ENCODE measurements around the gene AKR1E2.

AKR1E2 gene

GRCh38 chr10:4792381-4792780, 33.6 kb upstream of the AKR1E2 start:
- Histone ChIP-seq H3K4me1 (ENCODE audit: control insufficient read depth in 1 of 2, insufficient read depth in 2 of 2, low read length in 2 of 2) (no peaks in the 10 kb centered on the region), H3K9me3 (ENCODE audit: control insufficient read depth in 1 of 2, low read length in 2 of 2) (no peaks in the 10 kb centered on the region), H3K36me3 (ENCODE audit: control insufficient read depth in 1 of 2, insufficient read depth in 2 of 2, low read length in 2 of 2) (no peaks in the 10 kb centered on the region), H3K4me3 (ENCODE audit: low read depth in 1 of 2, low read length in 2 of 2) (no peak overlapping the region), H3K9ac (ENCODE audit: low read depth in 1 of 2, low read length in 2 of 2) (no peak overlapping the region), H3K27ac (ENCODE audit: low read depth, low read length) (no peak overlapping the region), H3K27me3 (ENCODE audit: control insufficient read depth in 1 of 2, insufficient read depth in 2 of 2, low read length in 2 of 2) (no peaks in the 10 kb centered on the region)

GRCh38 chr10:4801405-4801804, 24.6 kb upstream of the AKR1E2 start:
- no peak overlapping the region for H3K27ac ChIP-seq (ENCODE audit: low read depth, low read length)
- no peak overlapping the region for H3K4me3 ChIP-seq (ENCODE audit: low read depth in 1 of 2, low read length in 2 of 2)
- no peaks in the 10 kb centered on the region for H3K4me1 ChIP-seq (ENCODE audit: control insufficient read depth in 1 of 2, insufficient read depth in 2 of 2, low read length in 2 of 2)
- no peaks in the 10 kb centered on the region for H3K36me3 ChIP-seq (ENCODE audit: control insufficient read depth in 1 of 2, insufficient read depth in 2 of 2, low read length in 2 of 2)
- no peaks in the 10 kb centered on the region for H3K27me3 ChIP-seq (ENCODE audit: control insufficient read depth in 1 of 2, insufficient read depth in 2 of 2, low read length in 2 of 2)
- H3K9ac ChIP-seq (ENCODE audit: low read depth in 1 of 2, low read length in 2 of 2), result no peak overlapping the region
- H3K9me3 ChIP-seq (ENCODE audit: control insufficient read depth in 1 of 2, low read length in 2 of 2), result no peaks in the 10 kb centered on the region

DNA sequence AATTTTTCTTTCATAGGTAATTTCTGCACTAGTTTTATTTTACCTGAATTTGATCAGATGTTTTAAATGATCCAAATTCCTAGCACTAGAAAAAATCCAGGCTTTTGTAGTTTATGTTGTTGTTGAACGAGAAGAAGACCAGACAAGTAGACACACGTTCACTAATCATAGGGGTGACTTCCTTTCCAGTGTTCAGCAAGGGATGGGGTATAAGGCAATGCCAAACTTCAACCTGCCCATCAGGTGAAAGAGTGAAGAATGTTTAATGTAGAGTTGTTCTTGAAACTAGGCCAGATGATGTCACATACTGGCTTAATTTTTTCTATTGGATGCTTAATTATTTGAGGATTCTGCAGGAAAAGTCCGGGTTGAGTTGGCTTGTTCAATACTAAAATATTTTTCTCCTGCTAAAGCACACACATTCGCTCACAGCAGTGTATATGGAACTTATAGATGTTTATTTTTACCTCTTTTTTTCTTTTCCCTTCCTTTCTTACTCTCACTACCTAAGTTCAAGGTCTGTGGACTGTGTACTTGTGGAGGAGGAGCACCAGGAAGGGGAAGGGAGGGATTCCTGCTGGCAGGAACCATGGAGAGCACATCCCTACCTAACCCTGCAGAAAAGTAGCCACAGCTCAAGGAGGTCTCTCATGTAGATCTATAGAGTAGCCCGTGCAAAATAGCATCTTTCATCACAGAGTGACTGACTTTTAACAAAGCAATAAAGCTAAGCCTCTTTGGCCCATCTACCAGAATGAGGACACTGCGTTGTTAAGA, 23.1 kb upstream of the AKR1E2 start:
- H3K4me3 ChIP-seq (ENCODE audit: low read depth in 1 of 2, low read length in 2 of 2), result no peak overlapping the region
- H3K9me3 ChIP-seq (ENCODE audit: control insufficient read depth in 1 of 2, low read length in 2 of 2), result no peaks in the 10 kb centered on the region
- H3K36me3 ChIP-seq (ENCODE audit: control insufficient read depth in 1 of 2, insufficient read depth in 2 of 2, low read length in 2 of 2), result no peaks in the 10 kb centered on the region
- no peaks in the 10 kb centered on the region for H3K4me1 ChIP-seq (ENCODE audit: control insufficient read depth in 1 of 2, insufficient read depth in 2 of 2, low read length in 2 of 2)
- H3K27ac ChIP-seq (ENCODE audit: low read depth, low read length), result no peak overlapping the region
- no peaks in the 10 kb centered on the region for H3K27me3 ChIP-seq (ENCODE audit: control insufficient read depth in 1 of 2, insufficient read depth in 2 of 2, low read length in 2 of 2)
- H3K9ac ChIP-seq (ENCODE audit: low read depth in 1 of 2, low read length in 2 of 2), result no peak overlapping the region

DNA sequence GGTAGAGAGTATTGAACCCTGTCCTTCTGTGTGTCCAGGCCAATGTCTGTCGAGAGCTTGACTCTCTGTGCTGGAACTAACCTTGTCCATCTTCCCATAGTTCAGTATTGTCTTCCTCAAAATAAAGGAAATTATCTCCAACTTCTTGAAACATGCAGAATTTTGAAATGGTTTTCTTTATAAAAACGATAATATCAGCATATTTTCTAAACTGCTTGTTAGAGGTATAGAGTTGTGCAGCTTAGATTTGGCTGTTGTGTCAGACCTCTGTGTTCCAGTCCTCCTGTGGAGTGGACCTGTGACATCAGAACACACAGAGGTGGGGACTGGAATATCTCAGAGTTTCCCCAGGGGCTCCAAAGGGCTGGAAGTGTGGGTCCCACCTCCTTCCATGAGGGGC, 22.2 kb upstream of the AKR1E2 start:
- no peak overlapping the region for H3K27ac ChIP-seq (ENCODE audit: low read depth, low read length)
- H3K4me1 ChIP-seq (ENCODE audit: control insufficient read depth in 1 of 2, insufficient read depth in 2 of 2, low read length in 2 of 2), result no peaks in the 10 kb centered on the region
- H3K9me3 ChIP-seq (ENCODE audit: control insufficient read depth in 1 of 2, low read length in 2 of 2), result no peaks in the 10 kb centered on the region

GRCh38 chr10:4804465-4804864, 21.5 kb upstream of the AKR1E2 start:
- no peaks in the 10 kb centered on the region for H3K4me1 ChIP-seq (ENCODE audit: control insufficient read depth in 1 of 2, insufficient read depth in 2 of 2, low read length in 2 of 2)
- H3K27me3 ChIP-seq (ENCODE audit: control insufficient read depth in 1 of 2, insufficient read depth in 2 of 2, low read length in 2 of 2), result no peaks in the 10 kb centered on the region
- no peaks in the 10 kb centered on the region for H3K36me3 ChIP-seq (ENCODE audit: control insufficient read depth in 1 of 2, insufficient read depth in 2 of 2, low read length in 2 of 2)
- H3K9ac ChIP-seq (ENCODE audit: low read depth in 1 of 2, low read length in 2 of 2), result no peak overlapping the region
- no peak overlapping the region for H3K27ac ChIP-seq (ENCODE audit: low read depth, low read length)
- H3K9me3 ChIP-seq (ENCODE audit: control insufficient read depth in 1 of 2, low read length in 2 of 2), result no peaks in the 10 kb centered on the region
- H3K4me3 ChIP-seq (ENCODE audit: low read depth in 1 of 2, low read length in 2 of 2), result no peak overlapping the region

More for the DNA sequence above, 22.2 kb upstream of the AKR1E2 start:
- H3K9ac ChIP-seq (ENCODE audit: low read depth in 1 of 2, low read length in 2 of 2), result no peak overlapping the region
- H3K27me3 ChIP-seq (ENCODE audit: control insufficient read depth in 1 of 2, insufficient read depth in 2 of 2, low read length in 2 of 2), result no peaks in the 10 kb centered on the region
- H3K36me3 ChIP-seq (ENCODE audit: control insufficient read depth in 1 of 2, insufficient read depth in 2 of 2, low read length in 2 of 2), result no peaks in the 10 kb centered on the region
- no peak overlapping the region for H3K4me3 ChIP-seq (ENCODE audit: low read depth in 1 of 2, low read length in 2 of 2)

DNA sequence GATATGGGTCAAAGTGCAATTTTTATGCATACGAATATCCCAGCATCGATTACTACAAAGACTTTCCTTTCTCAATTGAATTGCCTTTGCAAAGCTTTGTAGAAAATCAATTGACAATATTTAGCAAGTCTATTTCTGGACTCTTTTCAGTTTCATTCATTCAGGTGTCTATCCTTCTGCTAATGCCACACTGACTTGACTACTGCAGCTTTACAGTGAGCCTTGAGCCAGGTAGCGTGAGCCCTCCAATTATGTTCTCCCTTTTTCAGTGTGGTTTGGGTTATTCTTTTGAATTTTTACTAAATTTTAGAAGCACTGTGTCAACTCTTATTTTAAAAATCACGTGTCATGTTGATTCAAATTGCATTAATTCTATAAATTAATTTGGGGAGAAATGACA, 19.5 kb upstream of the AKR1E2 start:
- Histone ChIP-seq H3K27me3 (ENCODE audit: control insufficient read depth in 1 of 2, insufficient read depth in 2 of 2, low read length in 2 of 2) (no peaks in the 10 kb centered on the region), H3K9me3 (ENCODE audit: control insufficient read depth in 1 of 2, low read length in 2 of 2) (no peaks in the 10 kb centered on the region), H3K9ac (ENCODE audit: low read depth in 1 of 2, low read length in 2 of 2) (no peak overlapping the region), H3K36me3 (ENCODE audit: control insufficient read depth in 1 of 2, insufficient read depth in 2 of 2, low read length in 2 of 2) (no peaks in the 10 kb centered on the region), H3K4me1 (ENCODE audit: control insufficient read depth in 1 of 2, insufficient read depth in 2 of 2, low read length in 2 of 2) (no peaks in the 10 kb centered on the region), H3K27ac (ENCODE audit: low read depth, low read length) (no peak overlapping the region), H3K4me3 (ENCODE audit: low read depth in 1 of 2, low read length in 2 of 2) (no peak overlapping the region)

DNA sequence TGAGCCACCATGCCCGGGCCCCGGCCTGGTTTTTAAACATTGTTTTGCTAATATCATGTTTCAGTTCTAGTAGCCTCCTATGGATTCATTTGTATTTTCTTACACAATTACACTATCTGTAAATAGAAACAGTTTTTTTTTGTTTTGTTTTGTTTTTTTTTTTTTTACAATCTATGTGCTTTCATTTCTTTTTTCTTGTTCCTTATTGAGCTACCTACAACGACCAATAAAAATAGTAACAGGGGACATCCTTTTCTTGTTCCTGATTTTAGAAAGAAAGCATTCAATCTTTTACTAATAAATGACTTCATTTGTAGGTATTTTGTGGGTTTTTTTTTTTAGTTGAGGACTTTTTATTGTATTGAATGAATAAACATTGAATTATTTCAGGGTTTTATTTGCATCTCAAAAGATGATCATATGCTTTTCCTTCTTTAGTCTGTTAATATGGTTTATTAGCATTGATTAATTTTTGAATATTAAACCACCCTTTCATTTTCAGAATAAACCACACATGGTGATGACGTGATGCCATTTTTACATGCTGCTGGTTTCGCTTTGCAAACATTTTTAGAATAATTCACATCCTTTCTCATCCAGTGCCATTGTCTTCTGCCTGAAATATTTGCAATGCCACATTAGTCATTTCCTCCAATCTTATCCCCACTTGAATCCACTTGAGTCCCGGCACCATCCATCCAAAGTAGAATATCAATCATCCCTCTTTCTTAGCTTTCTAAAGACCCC, 18.1 kb upstream of the AKR1E2 start:
- peaks cover 0 to 3% of the 10 kb centered on the region in 2 donors for H3K27me3 ChIP-seq (ENCODE audit: control insufficient read depth in 1 of 2, insufficient read depth in 2 of 2, low read length in 2 of 2)
- H3K9ac ChIP-seq (ENCODE audit: low read depth in 1 of 2, low read length in 2 of 2), result no peak overlapping the region
- H3K4me1 ChIP-seq (ENCODE audit: control insufficient read depth in 1 of 2, insufficient read depth in 2 of 2, low read length in 2 of 2), result no peaks in the 10 kb centered on the region
- H3K27ac ChIP-seq (ENCODE audit: low read depth, low read length), result no peak overlapping the region
- H3K9me3 ChIP-seq (ENCODE audit: control insufficient read depth in 1 of 2, low read length in 2 of 2), result no peaks in the 10 kb centered on the region
- no peak overlapping the region for H3K4me3 ChIP-seq (ENCODE audit: low read depth in 1 of 2, low read length in 2 of 2)
- H3K36me3 ChIP-seq (ENCODE audit: control insufficient read depth in 1 of 2, insufficient read depth in 2 of 2, low read length in 2 of 2), result no peaks in the 10 kb centered on the region

GRCh38 chr10:4809156-4809555, 16.9 kb upstream of the AKR1E2 start:
- no peak overlapping the region for H3K4me3 ChIP-seq (ENCODE audit: low read depth in 1 of 2, low read length in 2 of 2)
- H3K36me3 ChIP-seq (ENCODE audit: control insufficient read depth in 1 of 2, insufficient read depth in 2 of 2, low read length in 2 of 2), result no peaks in the 10 kb centered on the region
- H3K27ac ChIP-seq (ENCODE audit: low read depth, low read length), result no peak overlapping the region
- H3K9ac ChIP-seq (ENCODE audit: low read depth in 1 of 2, low read length in 2 of 2), result no peak overlapping the region
- H3K9me3 ChIP-seq (ENCODE audit: control insufficient read depth in 1 of 2, low read length in 2 of 2), result no peaks in the 10 kb centered on the region
- H3K27me3 ChIP-seq (ENCODE audit: control insufficient read depth in 1 of 2, insufficient read depth in 2 of 2, low read length in 2 of 2), result peaks cover 0 to 3% of the 10 kb centered on the region in 2 donors
- H3K4me1 ChIP-seq (ENCODE audit: control insufficient read depth in 1 of 2, insufficient read depth in 2 of 2, low read length in 2 of 2), result no peaks in the 10 kb centered on the region

DNA sequence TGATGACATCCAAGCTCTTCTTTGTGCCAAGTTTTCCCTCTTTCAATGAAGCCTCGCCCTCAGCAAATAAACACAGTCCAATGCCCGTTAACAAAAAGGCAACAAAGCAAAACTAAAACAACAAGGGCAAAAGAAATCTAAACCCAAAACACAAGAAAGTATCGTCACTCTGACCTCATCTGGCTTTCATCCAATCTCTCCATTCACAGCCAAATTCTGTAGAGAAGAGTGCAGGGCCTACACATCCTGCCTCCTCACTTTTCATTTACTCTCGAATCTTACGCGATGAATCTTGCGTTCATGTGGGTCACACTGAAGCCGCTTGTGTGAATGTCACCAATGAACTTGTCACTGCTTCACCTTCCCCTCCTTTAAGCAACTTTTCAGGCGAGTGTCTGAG, 15.9 kb upstream of the AKR1E2 start:
- no peaks in the 10 kb centered on the region for H3K36me3 ChIP-seq (ENCODE audit: control insufficient read depth in 1 of 2, insufficient read depth in 2 of 2, low read length in 2 of 2)
- H3K4me3 ChIP-seq (ENCODE audit: low read depth in 1 of 2, low read length in 2 of 2), result no peak overlapping the region
- H3K9ac ChIP-seq (ENCODE audit: low read depth in 1 of 2, low read length in 2 of 2), result no peak overlapping the region
- no peaks in the 10 kb centered on the region for H3K4me1 ChIP-seq (ENCODE audit: control insufficient read depth in 1 of 2, insufficient read depth in 2 of 2, low read length in 2 of 2)
- H3K9me3 ChIP-seq (ENCODE audit: control insufficient read depth in 1 of 2, low read length in 2 of 2), result no peaks in the 10 kb centered on the region
- H3K27ac ChIP-seq (ENCODE audit: low read depth, low read length), result no peak overlapping the region
- H3K27me3 ChIP-seq (ENCODE audit: control insufficient read depth in 1 of 2, insufficient read depth in 2 of 2, low read length in 2 of 2), result peaks cover 0 to 3% of the 10 kb centered on the region in 2 donors

DNA sequence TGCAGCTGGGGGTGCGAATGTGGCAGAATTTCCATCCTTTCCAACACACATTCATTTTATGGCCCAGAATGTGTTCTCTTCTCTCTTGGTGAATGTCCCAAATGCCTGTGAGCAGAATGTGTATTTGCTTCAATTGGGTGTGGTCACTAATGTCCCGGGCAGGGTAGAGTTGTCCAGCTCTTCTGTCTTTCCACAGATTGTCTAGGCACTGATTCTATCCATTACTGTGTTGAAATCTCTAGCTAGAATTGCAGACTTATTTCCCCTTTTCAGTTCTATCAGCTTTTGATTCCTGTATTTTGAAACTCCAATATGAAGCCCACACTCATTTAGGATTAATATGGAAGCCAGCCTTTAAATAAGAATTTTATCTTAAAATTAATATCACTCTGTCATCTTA, 14.0 kb upstream of the AKR1E2 start:
- no peaks in the 10 kb centered on the region for H3K4me1 ChIP-seq (ENCODE audit: control insufficient read depth in 1 of 2, insufficient read depth in 2 of 2, low read length in 2 of 2)
- no peaks in the 10 kb centered on the region for H3K36me3 ChIP-seq (ENCODE audit: control insufficient read depth in 1 of 2, insufficient read depth in 2 of 2, low read length in 2 of 2)
- H3K9ac ChIP-seq (ENCODE audit: low read depth in 1 of 2, low read length in 2 of 2), result no peak overlapping the region
- H3K27ac ChIP-seq (ENCODE audit: low read depth, low read length), result no peak overlapping the region
- H3K27me3 ChIP-seq (ENCODE audit: control insufficient read depth in 1 of 2, insufficient read depth in 2 of 2, low read length in 2 of 2), result peaks cover 0 to 3% of the 10 kb centered on the region in 2 donors
- no peaks in the 10 kb centered on the region for H3K9me3 ChIP-seq (ENCODE audit: control insufficient read depth in 1 of 2, low read length in 2 of 2)
- no peak overlapping the region for H3K4me3 ChIP-seq (ENCODE audit: low read depth in 1 of 2, low read length in 2 of 2)
